Measurements from ENCODE around the gene TMPRSS13.
A peak's percentile ranks its signal among the peaks of the same experiment; 100 is the strongest.
"Not testable (repeated sequence)": the region's sequence is repeated elsewhere in the genome, so short reads cannot be mapped to it uniquely, and the experiment has no call there.

TMPRSS13 gene

GRCh38 chr11:117929916-117930570 lies 841 bp upstream of the TMPRSS13 start:
- DNase-seq = no peak

DNA sequence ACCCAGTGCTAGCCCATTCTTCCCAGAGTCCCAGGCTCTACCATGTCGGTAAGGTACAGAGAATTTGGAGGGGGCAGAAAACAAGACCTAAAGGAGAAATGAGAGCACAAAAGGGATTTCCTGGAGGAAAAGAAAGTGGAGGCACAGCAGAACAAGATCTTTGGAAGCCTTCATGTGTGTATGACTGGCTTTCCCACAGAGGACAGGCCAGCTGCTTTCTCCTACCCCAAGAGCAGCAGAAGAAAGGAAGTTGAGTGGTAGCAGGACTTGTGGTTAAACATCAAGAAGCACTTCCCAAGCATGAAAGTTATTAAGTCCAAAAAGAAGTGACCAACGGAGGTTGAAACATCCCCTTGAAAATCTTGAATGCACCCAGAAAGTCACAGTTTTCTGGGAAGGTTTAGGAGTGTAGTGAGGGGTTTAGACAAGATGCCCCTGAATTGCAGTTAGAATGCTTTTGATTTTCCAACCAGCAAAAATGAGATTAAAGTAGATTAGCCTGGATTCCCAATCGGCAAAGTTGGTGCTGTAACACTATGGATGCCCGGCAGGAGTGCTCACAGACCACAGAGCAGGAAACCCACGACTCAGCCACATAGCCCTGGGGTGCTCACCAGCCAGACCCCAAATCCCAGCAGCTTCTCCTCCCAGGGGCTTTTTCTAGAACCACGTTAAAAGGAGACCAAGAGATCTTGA lies 608 bp downstream of the TMPRSS13 start:
- no peak for DNase-seq

DNA sequence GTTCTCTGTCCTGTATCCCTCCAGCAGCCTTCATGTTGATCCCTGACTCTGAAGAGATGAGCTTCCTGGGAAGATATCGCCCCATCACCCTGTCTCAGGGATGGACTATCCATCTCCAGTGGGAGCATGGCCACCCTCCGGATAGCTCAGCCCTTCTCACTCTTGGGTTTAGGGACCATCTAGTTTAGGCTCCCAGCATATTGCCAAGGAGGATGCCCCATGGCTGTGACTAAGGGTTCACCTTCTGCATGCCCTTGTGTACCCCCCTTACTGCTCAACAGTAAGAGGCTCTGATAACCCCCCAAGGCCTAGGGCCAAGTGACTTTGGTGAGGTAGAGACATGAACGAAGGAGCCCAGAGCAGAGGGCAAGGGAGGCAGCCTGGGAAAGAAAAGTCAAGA lies 1.3 kb downstream of the TMPRSS13 start:
- no peak for DNase-seq

- DNase-seq = not testable (repeated sequence)
These were observed 3.0 kb downstream of the TMPRSS13 start for GRCh38 chr11:117926166-117926565.

DNA sequence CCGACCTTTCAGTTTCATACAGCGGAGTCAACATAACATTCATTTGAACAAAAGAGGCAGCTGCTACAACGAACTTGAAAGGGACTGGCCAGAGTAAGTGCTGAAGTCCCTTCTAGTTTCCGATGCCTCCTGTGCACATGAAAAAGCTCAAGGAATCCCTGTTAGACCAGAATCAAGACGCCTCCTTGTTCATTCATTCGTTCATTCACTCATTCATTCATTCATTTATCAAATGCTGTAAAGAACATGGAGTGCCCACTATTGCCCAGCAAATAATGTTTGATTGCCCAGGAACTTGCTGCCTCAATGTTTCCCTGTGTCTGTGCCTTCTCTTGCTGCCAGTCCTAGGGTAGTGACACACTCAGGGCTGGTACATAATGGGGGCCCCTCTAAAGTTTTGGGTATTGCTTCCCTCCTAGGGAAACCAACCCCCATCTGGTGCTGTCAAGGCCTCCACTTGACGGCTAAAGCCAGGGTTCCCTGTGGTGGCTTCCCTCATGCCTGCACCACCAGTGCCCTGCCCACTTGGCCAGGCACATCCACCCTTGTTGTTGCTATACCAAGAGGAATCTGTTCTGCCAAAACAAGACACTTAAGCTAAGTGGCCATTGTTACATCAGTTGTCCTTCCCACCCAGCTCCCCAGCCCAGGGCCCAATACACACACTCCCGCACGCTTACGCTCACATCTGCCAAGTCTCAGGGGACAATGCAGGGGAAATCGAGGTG lies 3.8 kb downstream of the TMPRSS13 start:
- DNase-seq = no peak

DNA sequence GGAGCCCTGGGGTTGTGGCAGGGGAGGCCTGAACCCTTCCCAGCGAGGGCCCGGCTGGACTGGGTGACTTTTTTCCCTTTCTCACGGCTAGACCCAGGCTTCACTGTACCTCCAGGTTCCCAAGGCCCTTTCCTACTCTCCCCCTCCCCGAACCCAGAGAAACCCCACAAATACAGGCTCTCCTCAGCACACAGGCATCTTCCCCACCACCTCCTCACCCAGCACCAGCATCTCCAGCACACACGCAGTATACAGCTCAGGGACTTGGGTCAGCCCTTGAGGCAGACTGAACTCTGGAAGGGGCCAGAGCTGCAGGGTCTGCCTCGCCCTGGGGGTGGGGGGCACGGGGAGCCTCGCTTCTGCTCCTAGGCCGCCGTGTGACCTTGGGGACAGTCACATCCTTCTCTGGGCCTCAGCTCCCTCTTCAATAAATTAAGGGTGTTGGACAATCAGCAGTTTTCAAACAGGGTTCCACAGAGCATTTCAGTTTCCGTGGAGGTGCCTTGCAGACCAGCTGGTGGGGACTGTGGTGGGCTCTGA lies 4.5 kb downstream of the TMPRSS13 start:
- no peak for DNase-seq

DNA sequence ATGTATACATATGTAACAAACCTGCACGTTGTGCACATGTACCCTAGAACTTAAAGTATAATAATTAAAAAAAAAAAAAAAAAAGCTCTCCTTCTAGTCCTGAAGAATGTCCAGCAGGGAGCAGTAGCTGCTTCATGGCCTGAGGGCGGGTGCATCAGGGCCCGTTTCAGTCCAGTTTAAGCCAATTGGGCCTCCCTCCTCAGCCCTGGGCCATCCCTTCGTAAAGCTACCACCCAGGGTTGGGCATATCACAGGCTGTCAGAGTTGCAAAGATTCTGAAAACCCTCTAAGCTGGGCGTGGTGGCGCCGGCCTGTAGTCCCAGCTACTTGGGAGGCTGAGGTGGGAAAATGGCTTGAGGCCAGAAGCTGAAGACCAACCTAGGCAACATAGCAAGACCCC lies 5.4 kb downstream of the TMPRSS13 start:
- no peak for DNase-seq

DNA sequence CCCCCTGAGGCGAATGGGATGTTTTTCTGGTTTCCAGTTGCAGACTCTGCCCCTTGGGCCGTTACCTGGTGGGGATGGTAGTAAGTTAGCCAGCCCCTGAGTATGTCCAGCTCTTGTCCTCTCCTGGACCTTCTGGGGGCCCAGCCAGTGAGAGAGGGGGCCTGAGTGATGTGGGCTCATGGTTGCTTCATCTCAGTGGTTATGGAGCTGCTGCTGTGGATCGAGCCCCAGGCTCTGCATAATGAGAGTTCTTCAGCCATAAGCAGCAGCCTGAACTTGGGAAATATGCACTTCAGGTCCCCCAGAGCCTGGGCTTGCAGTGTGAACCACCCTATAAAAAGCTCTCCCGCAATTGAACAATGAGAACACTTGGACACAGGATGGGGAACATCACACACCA lies 5.9 kb downstream of the TMPRSS13 start:
- DNase-seq = no peak

DNA sequence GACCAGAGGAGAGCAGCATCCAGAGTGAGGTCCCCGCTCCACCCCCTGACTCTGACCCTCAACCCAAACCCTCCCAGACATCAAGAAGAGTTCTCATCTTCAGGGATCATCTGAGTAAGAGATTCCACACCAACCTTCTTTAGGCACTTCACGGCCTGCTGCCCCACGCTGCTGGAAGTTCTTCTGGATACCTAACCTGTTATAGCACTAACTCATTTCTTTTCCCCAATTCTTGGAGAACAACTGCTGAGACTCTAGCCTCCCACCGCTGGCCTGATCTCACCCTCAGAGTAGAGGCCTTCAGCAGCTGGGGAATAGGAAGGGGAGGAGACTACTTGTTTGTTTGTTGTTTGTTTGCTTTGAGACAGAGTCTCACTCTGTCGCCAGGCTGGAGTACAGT lies 7.3 kb downstream of the TMPRSS13 start:
- DNase-seq = peak; percentile 2

DNA sequence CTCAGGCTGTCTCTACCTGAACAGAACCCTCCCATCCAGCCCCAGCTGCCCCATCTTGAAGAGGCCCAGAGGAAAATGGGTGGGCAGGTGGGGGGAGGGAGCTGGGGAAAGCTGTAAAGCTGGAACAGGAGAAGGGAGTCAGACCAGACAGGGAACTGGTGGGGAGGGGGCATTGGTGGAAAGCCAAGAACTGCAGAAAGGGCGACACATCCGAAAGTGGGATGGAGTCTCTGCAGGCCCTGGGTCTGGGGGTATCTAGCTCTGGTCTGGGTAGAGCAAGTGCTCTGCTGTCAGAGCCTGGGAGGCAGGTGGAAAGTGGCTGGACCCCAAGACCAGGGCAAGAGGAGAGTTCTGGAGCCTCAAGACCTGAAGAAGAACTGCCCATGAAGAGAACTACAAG lies 7.7 kb downstream of the TMPRSS13 start:
- peak; percentile 10 for DNase-seq

GRCh38 chr11:117919781-117920221 lies 9.4 kb downstream of the TMPRSS13 start:
- no peak for DNase-seq

DNA sequence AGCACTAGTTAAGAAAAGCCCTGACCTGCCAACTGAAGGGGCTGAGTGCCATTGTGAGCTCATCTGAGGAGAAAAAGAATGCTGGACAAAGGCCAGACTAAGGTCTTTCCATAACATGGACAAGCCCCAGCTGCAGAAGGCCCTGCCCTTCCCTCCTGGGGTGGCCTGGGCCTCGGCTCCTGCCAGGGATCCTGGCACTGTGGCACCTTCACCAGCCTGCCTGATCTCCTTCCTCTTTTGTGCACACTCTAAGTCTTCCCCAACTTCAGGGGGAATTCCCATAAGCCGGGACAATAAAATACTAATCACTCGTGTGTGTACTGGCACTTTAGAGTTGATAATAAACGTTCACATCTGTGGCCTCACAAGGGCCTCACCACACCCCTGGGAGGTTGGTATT lies 9.9 kb downstream of the TMPRSS13 start:
- DNase-seq = no peak

DNA sequence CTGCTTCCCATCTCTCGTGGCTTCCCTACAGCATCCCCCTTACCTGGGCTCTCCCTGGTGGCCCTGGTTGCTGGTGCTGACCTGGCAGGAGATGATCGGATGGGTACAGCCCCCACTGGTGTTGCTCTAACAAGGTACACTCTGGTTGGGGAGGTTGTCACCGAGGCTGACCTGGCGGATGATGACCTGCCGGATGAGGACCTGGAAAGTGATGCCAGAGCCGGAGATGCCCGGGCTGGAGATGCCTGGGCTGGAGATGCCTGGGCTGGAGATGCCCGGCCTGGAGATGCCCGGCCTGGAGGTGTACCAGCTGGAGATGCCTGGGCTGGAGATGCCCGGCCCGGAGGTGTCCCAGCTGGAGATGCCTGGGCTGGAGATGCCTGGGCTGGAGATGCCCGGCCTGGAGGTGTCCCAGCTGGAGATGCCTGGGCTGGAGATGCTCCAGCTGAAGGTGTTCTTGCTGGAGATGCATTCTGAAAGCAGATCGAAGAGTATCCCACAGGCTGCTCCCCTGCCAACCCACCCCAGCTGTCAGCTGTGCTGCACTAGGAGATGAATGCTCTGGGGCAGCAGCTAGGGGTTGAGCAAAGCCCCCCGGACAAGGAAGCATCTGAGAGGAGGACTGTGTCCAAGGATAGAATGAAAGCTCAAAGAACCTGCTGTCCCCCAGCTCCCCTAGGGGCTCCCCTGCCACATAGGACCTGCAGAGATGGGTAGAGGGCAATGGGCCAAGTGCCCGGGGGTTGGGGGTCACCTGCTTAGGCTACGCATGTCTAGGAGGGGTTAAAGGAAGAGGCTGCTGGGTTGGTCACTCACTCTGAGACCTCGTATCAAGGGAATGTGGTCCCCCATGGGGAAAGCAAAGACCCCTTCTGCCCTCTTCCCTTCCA lies 10.6 kb downstream of the TMPRSS13 start:
- DNase-seq = no peak

- no peak for DNase-seq
These were observed 11.5 kb downstream of the TMPRSS13 start for GRCh38 chr11:117917591-117918151.

- DNase-seq = no peak
These were observed 12.2 kb downstream of the TMPRSS13 start for GRCh38 chr11:117916956-117917355.

DNA sequence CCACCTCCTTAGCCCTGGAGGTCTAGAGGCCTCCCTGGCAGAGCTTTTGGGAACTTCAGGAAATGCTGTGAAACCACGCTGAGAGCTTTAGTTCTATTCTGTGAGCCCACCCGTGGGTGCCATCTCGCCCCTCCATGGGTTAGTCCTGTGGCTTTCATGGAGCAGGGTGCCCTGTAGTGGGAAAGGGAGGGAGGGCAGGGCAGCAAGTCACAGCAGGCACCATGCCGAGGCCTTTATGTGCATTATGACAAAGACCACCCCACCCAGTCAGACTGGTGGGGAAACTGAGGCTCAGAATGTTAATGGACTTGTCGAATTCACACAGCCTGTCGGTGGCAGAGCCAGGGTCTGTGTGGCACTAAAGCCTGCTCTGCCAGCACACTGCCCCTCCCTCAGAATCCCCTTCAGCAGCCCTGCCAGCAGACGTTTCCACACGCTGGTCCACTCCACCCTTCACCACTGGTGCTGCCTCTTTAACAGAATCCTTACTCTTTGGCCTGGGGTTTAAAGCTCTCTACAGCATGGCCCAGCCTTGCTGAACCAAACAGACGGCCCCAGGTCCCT lies 13.4 kb downstream of the TMPRSS13 start:
- no peak for DNase-seq

GRCh38 chr11:117914991-117915618 lies 14.1 kb downstream of the TMPRSS13 start:
- DNase-seq = no peak

DNA sequence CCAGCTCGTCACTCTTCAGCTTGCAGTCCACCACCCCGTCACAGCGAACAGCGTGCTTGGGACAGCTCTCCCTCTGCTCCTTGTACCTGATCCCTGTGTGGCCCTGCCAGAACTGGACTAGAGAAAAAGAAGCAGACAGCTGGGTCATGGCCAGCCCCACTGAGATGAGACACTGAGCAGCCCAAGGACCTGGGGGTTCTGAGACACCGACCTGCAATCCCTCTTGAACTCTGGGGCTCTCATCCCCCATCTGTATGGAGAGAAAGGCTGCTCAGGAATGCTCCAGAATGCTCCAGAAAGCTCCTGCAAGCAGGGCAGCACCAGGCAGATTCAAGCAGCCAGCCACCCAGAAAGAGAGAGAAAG lies 14.8 kb downstream of the TMPRSS13 start:
- no peak for DNase-seq

- DNase-seq = no peak
These were observed 15.3 kb downstream of the TMPRSS13 start for GRCh38 chr11:117913736-117914397.

- no peak for DNase-seq
These were observed 16.7 kb downstream of the TMPRSS13 start for GRCh38 chr11:117912497-117912896.

DNA sequence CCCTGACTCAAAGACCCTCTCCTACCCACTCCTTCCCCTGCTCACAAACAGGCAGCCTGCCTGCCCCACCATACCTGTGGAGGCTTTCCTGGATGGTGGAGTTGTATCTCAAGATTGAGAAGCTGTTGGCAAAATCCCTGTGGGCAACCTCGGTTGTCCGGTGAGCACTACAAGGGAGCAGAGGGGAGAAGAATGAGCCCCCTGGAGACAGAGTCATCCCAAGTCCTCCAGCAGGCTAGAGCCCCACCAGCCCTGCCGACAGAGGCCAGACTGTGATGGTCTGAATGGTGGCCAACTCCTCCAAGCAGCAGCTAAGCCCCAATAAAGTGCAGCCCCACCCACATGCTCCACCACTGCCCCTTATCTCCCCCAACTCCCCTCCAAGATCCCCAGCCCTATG lies 17.5 kb downstream of the TMPRSS13 start:
- no peak for DNase-seq

Measured in left hindlimb (tissue), 1 donor.